SK-MEL-5 (cell line): ENCODE results near the gene SLC6A4. TPM values are rescaled to one million over a fixed set of nuclear protein-coding genes. Genes with fewer than 3 reads are reported as not detected.
"Not testable (repeated sequence)": the region's sequence is repeated elsewhere in the genome, so short reads cannot be mapped to it uniquely, and the experiment has no call there.

ENCODE experiments used
- DNase-seq: peaks from one replicate; pipeline ENCODE4 v3.0.0-alpha.2; 2016; ENCODE audit warnings: low read depth, low spot score
- in situ Hi-C: cut with HindIII; loops from 2 replicates; pipeline ENCODE4 v1.10.0; 2016; ENCODE audit warnings: low sequenced_read_pairs, high pct_unique_total_duplicates, low pct_unique_long_range_greater_than_20kb
- small RNA-seq, 2 experiments: library from RNA; depleted of rRNA; stranded (forward); fragments of <200 nt; gene quantifications; one replicate each; pipeline ENCODE3, GENCODE V24; 2014
- total RNA-seq: library from RNA; depleted of rRNA; stranded (reverse); fragments of >200 nt; shearing (Covaris generic); gene quantifications from 2 replicates; pipeline ENCODE4 v1.2.3, GENCODE V29; 2014; rRNA removed

SLC6A4 gene
- total RNA-seq, 1 experiment from 2014 or later = 0.24 TPM

- in situ Hi-C loops = no loop called here
- DNase-seq = no peak
Observed at GRCh38 chr17:30160419-30161172, 74.9 kb downstream of the SLC6A4 start.

GRCh38 chr17:30158896-30159625, 76.4 kb downstream of the SLC6A4 start:
- DNase-seq = no peak
- in situ Hi-C loops = no loop called here

GRCh38 chr17:30155389-30155788, 80.1 kb downstream of the SLC6A4 start:
- in situ Hi-C loops = no loop called here
- DNase-seq = no peak

- no peak for DNase-seq
- in situ Hi-C loops = no loop called here
Observed at GRCh38 chr17:30153463-30153862, 82.0 kb downstream of the SLC6A4 start.

- in situ Hi-C loops = no loop called here
- no peak for DNase-seq
Observed at GRCh38 chr17:30151471-30151870, 84.0 kb downstream of the SLC6A4 start.

- in situ Hi-C loops = no loop called here
- peak; percentile 11 for DNase-seq
Observed at GRCh38 chr17:30148376-30148775, 87.1 kb downstream of the SLC6A4 start.

GRCh38 chr17:30147860-30148259, 87.6 kb downstream of the SLC6A4 start:
- in situ Hi-C loops, DNase-seq: not testable (repeated sequence)

Small RNAs within 50 kb of the gene (small RNA-seq; reads per million reads assigned to genes)
- 183 to 1,030 reads per million in 2 experiments for gene RF00154

Other genes with a start within 250 kb of the SLC6A4 start
- 11.7 and 14.8 TPM in 2 replicates for gene NSRP1, start 118.9 kb downstream of the SLC6A4 start, total RNA-seq
- 24.0 and 25.8 TPM in 2 replicates for gene BLMH, start 56.2 kb upstream of the SLC6A4 start, total RNA-seq
- not detected in 2 replicates for gene TMIGD1, start 98.4 kb upstream of the SLC6A4 start, total RNA-seq
- gene CPD, start 143.2 kb upstream of the SLC6A4 start, total RNA-seq = 41.9 and 53.2 TPM in 2 replicates
- gene GOSR1, start 241.7 kb upstream of the SLC6A4 start, total RNA-seq = 13.4 and 16.4 TPM in 2 replicates